Measurements from ENCODE around the gene MMS22L.

DNA sequence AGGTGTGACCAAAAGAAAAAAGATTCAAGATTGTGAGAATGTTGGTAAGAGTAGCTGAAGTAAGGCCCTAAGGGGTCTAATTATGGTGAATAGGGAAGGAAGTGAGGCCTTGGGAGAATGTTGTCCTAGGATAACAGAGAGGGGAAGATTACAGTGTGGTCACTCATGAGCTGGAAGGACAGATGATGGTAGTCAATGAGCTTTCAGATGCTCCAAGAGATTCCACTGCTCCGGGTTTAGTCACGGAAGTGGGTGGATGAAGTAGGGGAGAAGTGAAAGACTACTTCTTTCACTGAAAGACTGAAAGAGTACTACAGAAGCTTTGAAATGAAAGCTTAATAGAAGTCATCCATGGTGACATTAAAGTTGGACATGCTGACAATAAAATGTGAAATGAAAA, 108.5 kb downstream of the MMS22L start:
- TF ChIP-seq SPI1 (IDR thresholded peaks at IDR 0.05; ENCODE audit: borderline replicate concordance, low read depth) (no peak), REST (IDR thresholded peaks at IDR 0.05; ENCODE audit: insufficient replicate concordance, low read depth) (no peak)
- TF ChIP-seq, protein P1, sequence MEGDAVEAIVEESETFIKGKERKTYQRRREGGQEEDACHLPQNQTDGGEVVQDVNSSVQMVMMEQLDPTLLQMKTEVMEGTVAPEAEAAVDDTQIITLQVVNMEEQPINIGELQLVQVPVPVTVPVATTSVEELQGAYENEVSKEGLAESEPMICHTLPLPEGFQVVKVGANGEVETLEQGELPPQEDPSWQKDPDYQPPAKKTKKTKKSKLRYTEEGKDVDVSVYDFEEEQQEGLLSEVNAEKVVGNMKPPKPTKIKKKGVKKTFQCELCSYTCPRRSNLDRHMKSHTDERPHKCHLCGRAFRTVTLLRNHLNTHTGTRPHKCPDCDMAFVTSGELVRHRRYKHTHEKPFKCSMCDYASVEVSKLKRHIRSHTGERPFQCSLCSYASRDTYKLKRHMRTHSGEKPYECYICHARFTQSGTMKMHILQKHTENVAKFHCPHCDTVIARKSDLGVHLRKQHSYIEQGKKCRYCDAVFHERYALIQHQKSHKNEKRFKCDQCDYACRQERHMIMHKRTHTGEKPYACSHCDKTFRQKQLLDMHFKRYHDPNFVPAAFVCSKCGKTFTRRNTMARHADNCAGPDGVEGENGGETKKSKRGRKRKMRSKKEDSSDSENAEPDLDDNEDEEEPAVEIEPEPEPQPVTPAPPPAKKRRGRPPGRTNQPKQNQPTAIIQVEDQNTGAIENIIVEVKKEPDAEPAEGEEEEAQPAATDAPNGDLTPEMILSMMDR (IDR thresholded peaks at IDR 0.05; ENCODE audit: insufficient read depth, low read length) = no peak

All from HL-60 (cell line).